HepG2 (cell line): ENCODE measurements around the gene ANKRD42. TPM values are rescaled to one million over a fixed set of nuclear protein-coding genes. Genes with fewer than 3 reads are reported as not detected.

ENCODE experiments used
- ATAC-seq: fragments of 200-7000 bp; cut with Tn5 transposase; 3 replicates; pipeline ENCODE4 v1.9.1; 2020; ENCODE audit warnings: mild to moderate bottlenecking, moderate library complexity
- BruUV-seq: library from RNA; stranded (reverse); fragments of 400-500 nt; replicated peaks from 2 replicates; lab custom pipeline; 2021; lab: Mats Ljungman, UMichigan
- CTCF ChIA-PET: fragments of 300-600 bp; formaldehyde crosslinking; extraction: SDS; loops from one replicate; lab custom pipeline; 2021; ENCODE audit warnings: low total read pairs, inconsistent platforms, low intra/inter-chr PET ratio; lab: Yijun Ruan, JAX
- POLR2A ChIA-PET: fragments of 350-600 bp; sonication (Branson Sonifier 250); formaldehyde crosslinking; loops from one replicate; lab custom pipeline; 2020; ENCODE audit warnings: antibody characterized with exemption, inconsistent platforms; lab: Yijun Ruan, JAX
- DNase-seq: peaks from one replicate; pipeline ENCODE4 v3.0.0-alpha.2; 2015; ENCODE audit warnings: low spot score
- FAIRE-seq: peaks from 3 replicates; lab custom pipeline; 2011; peaks lifted over from hg19 to GRCh38; lab: Jason Lieb, UNC
- H2AFZ ChIP-seq: one replicate; pipeline ENCODE4 v1.6.1; 2011; ENCODE audit warnings: low read length, inconsistent platforms
- H3K27ac ChIP-seq: fragments of 300-600 bp; 3 replicates; pipeline ENCODE4 v1.8.0; 2011; ENCODE audit warnings: mixed run types, mild to moderate bottlenecking, mixed read lengths, low read length, inconsistent platforms; ENCODE audit not compliant: insufficient read depth; ENCODE audit errors: extremely low read length
- H3K27me3 ChIP-seq, 2 experiments: fragments of 200-600 bp in 1 of 2; 2 replicates in 1 of 2; 3 replicates in 1 of 2; pipeline versions ENCODE4 v1.6.0 to v1.8.0; 2011; ENCODE audit warnings: low read length in 2 of 2, mild to moderate bottlenecking in 2 of 2, moderate library complexity in 2 of 2, inconsistent platforms in 1 of 2; ENCODE audit not compliant: insufficient read depth in 2 of 2, control insufficient read depth in 1 of 2
- H3K36me3 ChIP-seq, 2 experiments: fragments of 200-600 bp in 1 of 2; replicated peaks in 1 of 2; 2 replicates in 1 of 2; 3 replicates in 1 of 2; pipeline versions ENCODE4 v1.5.1 to v1.8.0; 2011; ENCODE audit warnings: low read length in 2 of 2, inconsistent platforms in 1 of 2; ENCODE audit not compliant: insufficient read depth in 2 of 2, control insufficient read depth in 1 of 2
- H3K4me1 ChIP-seq: 2 replicates; pipeline ENCODE4 v1.5.1; 2012; ENCODE audit warnings: low read length, inconsistent platforms; ENCODE audit not compliant: insufficient read depth
- H3K4me2 ChIP-seq: 2 replicates; pipeline ENCODE4 v1.6.0; 2011; ENCODE audit warnings: low read depth, low read length, inconsistent platforms
- H3K4me3 ChIP-seq, 3 experiments: fragments of 200-600 bp in 1 of 3; sonication (generic), shearing (Covaris generic) in 1 of 3; replicated peaks in 1 of 3; 2 replicates each; pipeline ENCODE4 v1.5.1; 2011 to 2016; ENCODE audit warnings: low read length in 3 of 3, inconsistent platforms in 2 of 3, low read depth in 2 of 3, mild to moderate bottlenecking in 2 of 3, control low read depth in 1 of 3, mixed read lengths in 1 of 3; ENCODE audit not compliant: insufficient read depth in 1 of 3
- H3K79me2 ChIP-seq: one replicate; pipeline ENCODE4 v1.6.1; 2011; ENCODE audit warnings: low read length, inconsistent platforms; ENCODE audit not compliant: insufficient read depth
- H3K9ac ChIP-seq: 2 replicates; pipeline ENCODE4 v1.6.0; 2011; ENCODE audit warnings: mild to moderate bottlenecking, low read depth, low read length, inconsistent platforms; ENCODE audit not compliant: insufficient read depth
- H3K9me3 ChIP-seq: 2 replicates; pipeline ENCODE4 v1.5.1; 2012; ENCODE audit warnings: mild to moderate bottlenecking, low read length
- H4K20me1 ChIP-seq: 2 replicates; pipeline ENCODE4 v1.6.0; 2011; ENCODE audit warnings: inconsistent platforms, mild to moderate bottlenecking, low read length, moderate library complexity; ENCODE audit not compliant: insufficient read depth
- ATAD3A ChIP-seq: sonication (generic); formaldehyde crosslinking; IDR thresholded peaks from 2 replicates; pipeline ENCODE4 v1.4.0; 2020; ENCODE audit warnings: missing genetic modification reagents
- ATF7 ChIP-seq, 2 experiments: fragments of 450-650 bp in 1 of 2; sonication (generic) in 1 of 2; formaldehyde crosslinking in 1 of 2; IDR thresholded peaks; 2 replicates each; pipeline versions ENCODE4 v1.4.0 to v1.6.1; 2016 to 2020; ENCODE audit warnings: antibody characterized with exemption in 1 of 2, mild to moderate bottlenecking in 1 of 2, missing genetic modification reagents in 1 of 2
- ETV5 ChIP-seq: IDR thresholded peaks from 2 replicates; pipeline ENCODE4 v1.6.1; 2018; ENCODE audit warnings: missing biosample characterization, missing genetic modification reagents, inconsistent platforms, borderline replicate concordance
- GABPA ChIP-seq, 2 experiments: IDR thresholded peaks; 2 replicates each; pipeline ENCODE4 v1.6.1; 2011 to 2016; ENCODE audit warnings: low read depth in 2 of 2, low read length in 1 of 2, missing biosample characterization in 1 of 2, missing genetic modification characterization in 1 of 2
- GZF1 ChIP-seq: sonication (generic); formaldehyde crosslinking; IDR thresholded peaks from 2 replicates; pipeline ENCODE4 v1.5.1; 2020; ENCODE audit warnings: mild to moderate bottlenecking, missing genetic modification reagents
- HOXA7 ChIP-seq: sonication (generic); formaldehyde crosslinking; IDR thresholded peaks from 2 replicates; pipeline ENCODE4 v1.8.1; 2022; ENCODE audit warnings: mild to moderate bottlenecking, missing genetic modification reagents, moderate library complexity
- KLF16 ChIP-seq, 2 experiments: sonication (generic) in 1 of 2; formaldehyde crosslinking in 1 of 2; IDR thresholded peaks; 2 replicates each; pipeline versions ENCODE4 v1.6.1 to v1.8.0; 2016 to 2023; ENCODE audit warnings: missing genetic modification reagents in 2 of 2, missing compliant biosample characterization in 1 of 2
- MTA3 ChIP-seq: sonication (generic); formaldehyde crosslinking; IDR thresholded peaks from 2 replicates; pipeline ENCODE4 v1.4.0; 2020; ENCODE audit warnings: missing genetic modification reagents
- NFE2L2 ChIP-seq: fragments of 150-350 bp; IDR thresholded peaks from 2 replicates; pipeline ENCODE4 v1.6.1; 2014; ENCODE audit warnings: low read length
- NKX3-1 ChIP-seq: sonication (generic); formaldehyde crosslinking; IDR thresholded peaks from 2 replicates; pipeline ENCODE4 v1.5.0; 2020; ENCODE audit warnings: missing genetic modification reagents
- RERE ChIP-seq: IDR thresholded peaks from 2 replicates; pipeline ENCODE4 v1.6.1; 2016; ENCODE audit warnings: low read depth, missing genetic modification reagents, missing compliant biosample characterization
- ZBTB46 ChIP-seq: sonication (generic); formaldehyde crosslinking; IDR thresholded peaks from 2 replicates; pipeline ENCODE4 v1.4.0; 2020; ENCODE audit warnings: mild to moderate bottlenecking, missing genetic modification reagents, borderline replicate concordance
- ZFAT ChIP-seq: sonication (generic); formaldehyde crosslinking; conservative IDR thresholded peaks from 2 replicates; pipeline ENCODE4 v1.8.1; 2023; ENCODE audit warnings: missing genetic modification reagents, inconsistent platforms
- ZNF205 ChIP-seq: IDR thresholded peaks from 2 replicates; pipeline ENCODE4 v1.6.1; 2018; ENCODE audit warnings: missing biosample characterization, missing genetic modification reagents
- ZNF354B ChIP-seq: sonication (generic); formaldehyde crosslinking; IDR thresholded peaks from 2 replicates; pipeline ENCODE4 v1.8.0; 2022; ENCODE audit warnings: mild to moderate bottlenecking, missing genetic modification reagents
- ZNF550 ChIP-seq: sonication (generic); formaldehyde crosslinking; IDR thresholded peaks from 2 replicates; pipeline ENCODE4 v1.4.0; 2020; ENCODE audit warnings: mild to moderate bottlenecking, missing genetic modification reagents, borderline replicate concordance
- ZNF720 ChIP-seq: sonication (generic); formaldehyde crosslinking; IDR thresholded peaks from 2 replicates; pipeline ENCODE4 v1.4.0; 2020; ENCODE audit warnings: missing genetic modification reagents
- ZNF816 ChIP-seq: sonication (generic); formaldehyde crosslinking; IDR thresholded peaks from 2 replicates; pipeline ENCODE4 v1.8.0; 2022; ENCODE audit warnings: missing genetic modification reagents, mild to moderate bottlenecking, borderline replicate concordance
- WGBS: methylation state at CpG from one replicate; pipeline ENCODE4 v1.1.6; 2017; ENCODE audit warnings: low lambda C conversion rate; 5-methylcytosine and 5-hydroxymethylcytosine counted together
- in situ Hi-C: cut with HindIII; loops from 2 replicates; pipeline ENCODE4 v1.10.0; 2017; ENCODE audit warnings: low pct_unique_long_range_greater_than_20kb; ENCODE audit not compliant: extremely low pct_ligation_motif_present
- intact Hi-C: fragments of 100-400 bp; cut with micrococcal nuclease; formaldehyde crosslinking; loops from one replicate; pipeline ENCODE4 v1.10.0; 2022; ENCODE audit not compliant: unreplicated experiment
- polyA plus RNA-seq, 8 experiments: library from polyadenylated mRNA; depleted of rRNA in 3 of 8; stranded (reverse) in 7 of 8; unstranded in 1 of 8; fragments of >200 nt; fragmentation: Illumina TruSeq in 4 of 8; extraction: Trizol in 4 of 8; gene quantifications; 2 replicates each; pipeline versions ENCODE4 v1.2.1 to v1.2.3, GENCODE V29; 2011 to 2016; ENCODE audit warnings: low read depth in 4 of 8, missing spikeins in 1 of 8, mixed read lengths in 1 of 8; ENCODE audit not compliant: insufficient read depth in 1 of 8
- total RNA-seq, 5 experiments: library from RNA; depleted of rRNA; stranded (reverse); fragments of >200 nt; fragmentation: Illumina TruSeq; extraction: Trizol; gene quantifications; 2 replicates each; pipeline ENCODE4 v1.2.3, GENCODE V29; 2016; ENCODE audit warnings: low read depth in 1 of 5

Gene ANKRD42
- total and polyA plus RNA-seq, 2 of the 13 experiments (the other 11 are each of a cell fraction or from before 2014, with no cell fraction given), result 2.2 to 3.7 TPM

- ATAC-seq (no peak), FAIRE-seq (no peak), DNase-seq (no peak)
- Histone ChIP-seq H3K9ac (no peak overlapping the region), H3K79me2 (peaks cover 18% of the 10 kb centered on the region), H3K9me3 (no peaks in the 10 kb centered on the region), H3K36me3 (no peaks in the 10 kb centered on the region), H3K4me1 (peaks cover 7% of the 10 kb centered on the region), H3K27ac (no peak overlapping the region), H3K27me3 (no peaks in the 10 kb centered on the region; a peak in 2 of 5 replicates), H3K4me3 (no peak overlapping the region), H2AFZ (no peak overlapping the region), H4K20me1 (peaks cover 10% of the 10 kb centered on the region), H3K4me2 (no peak overlapping the region)
- no TSS peak for BruUV-seq
- intact Hi-C loops, result no loop called here
- WGBS, result 83% methylated on average over 6 of the region's 6 CpGs
- TF ChIP-seq NKX3-1 (no peak), ZNF354B (no peak), GZF1 (no peak), GABPA (IDR thresholded peaks at IDR 0.05; ENCODE audit: low read depth, low read length) (no peak), GABPA (CRISPR knock-in tag; IDR thresholded peaks at IDR 0.05; ENCODE audit: low read depth) (no peak), ETV5 (CRISPR knock-in tag) (no peak), RERE (CRISPR knock-in tag) (no peak), ZBTB46 (CRISPR knock-in tag) (no peak), ZNF720 (CRISPR knock-in tag) (no peak), ATAD3A (CRISPR knock-in tag) (no peak), KLF16 (CRISPR knock-in tag; IDR thresholded peaks at IDR 0.05) (no peak), ZNF550 (CRISPR knock-in tag) (no peak), HOXA7 (CRISPR knock-in tag) (no peak), MTA3 (no peak), ATF7 (IDR thresholded peaks at IDR 0.05) (no peak), ATF7 (CRISPR knock-in tag; IDR thresholded peaks at IDR 0.05) (no peak), NFE2L2 (no peak), ZNF205 (CRISPR knock-in tag) (no peak), ZNF816 (CRISPR knock-in tag) (no peak), ZFAT (CRISPR knock-in tag) (no peak)
- POLR2A ChIA-PET, result no interaction called here
- in situ Hi-C loops, result no loop called here
- CTCF ChIA-PET, result no interaction called here
Measured at GRCh38 chr11:83153764-83154163, 39.7 kb upstream of the ANKRD42 start.
